HepG2 (cell line): Measurements from ENCODE around the gene FILIP1. TPM values are rescaled to one million over a fixed set of nuclear protein-coding genes. Genes with fewer than 3 reads are reported as not detected.

ENCODE experiments used
- ATAC-seq: fragments of 200-7000 bp; cut with Tn5 transposase; 3 replicates; pipeline ENCODE4 v1.9.1; 2020; ENCODE audit warnings: mild to moderate bottlenecking, moderate library complexity
- BruUV-seq: library from RNA; stranded (reverse); fragments of 400-500 nt; replicated peaks from 2 replicates; lab custom pipeline; 2021; lab: Mats Ljungman, UMichigan
- CTCF ChIA-PET: fragments of 300-600 bp; formaldehyde crosslinking; extraction: SDS; loops from one replicate; lab custom pipeline; 2021; ENCODE audit warnings: low total read pairs, inconsistent platforms, low intra/inter-chr PET ratio; lab: Yijun Ruan, JAX
- POLR2A ChIA-PET: fragments of 350-600 bp; sonication (Branson Sonifier 250); formaldehyde crosslinking; loops from one replicate; lab custom pipeline; 2020; ENCODE audit warnings: antibody characterized with exemption, inconsistent platforms; lab: Yijun Ruan, JAX
- DNase-seq: peaks from one replicate; pipeline ENCODE4 v3.0.0-alpha.2; 2015; ENCODE audit warnings: low spot score
- FAIRE-seq: peaks from 3 replicates; lab custom pipeline; 2011; peaks lifted over from hg19 to GRCh38; lab: Jason Lieb, UNC
- H2AFZ ChIP-seq: one replicate; pipeline ENCODE4 v1.6.1; 2011; ENCODE audit warnings: low read length, inconsistent platforms
- H3K27ac ChIP-seq: fragments of 300-600 bp; 3 replicates; pipeline ENCODE4 v1.8.0; 2011; ENCODE audit warnings: mixed run types, mild to moderate bottlenecking, mixed read lengths, low read length, inconsistent platforms; ENCODE audit not compliant: insufficient read depth; ENCODE audit errors: extremely low read length
- H3K27me3 ChIP-seq, 2 experiments: fragments of 200-600 bp in 1 of 2; 2 replicates in 1 of 2; 3 replicates in 1 of 2; pipeline versions ENCODE4 v1.6.0 to v1.8.0; 2011; ENCODE audit warnings: low read length in 2 of 2, mild to moderate bottlenecking in 2 of 2, moderate library complexity in 2 of 2, inconsistent platforms in 1 of 2; ENCODE audit not compliant: insufficient read depth in 2 of 2, control insufficient read depth in 1 of 2
- H3K36me3 ChIP-seq, 2 experiments: fragments of 200-600 bp in 1 of 2; replicated peaks in 1 of 2; 2 replicates in 1 of 2; 3 replicates in 1 of 2; pipeline versions ENCODE4 v1.5.1 to v1.8.0; 2011; ENCODE audit warnings: low read length in 2 of 2, inconsistent platforms in 1 of 2; ENCODE audit not compliant: insufficient read depth in 2 of 2, control insufficient read depth in 1 of 2
- H3K4me1 ChIP-seq: 2 replicates; pipeline ENCODE4 v1.5.1; 2012; ENCODE audit warnings: low read length, inconsistent platforms; ENCODE audit not compliant: insufficient read depth
- H3K4me2 ChIP-seq: 2 replicates; pipeline ENCODE4 v1.6.0; 2011; ENCODE audit warnings: low read depth, low read length, inconsistent platforms
- H3K4me3 ChIP-seq, 3 experiments: fragments of 200-600 bp in 1 of 3; sonication (generic), shearing (Covaris generic) in 1 of 3; replicated peaks in 1 of 3; 2 replicates each; pipeline ENCODE4 v1.5.1; 2011 to 2016; ENCODE audit warnings: low read length in 3 of 3, inconsistent platforms in 2 of 3, low read depth in 2 of 3, mild to moderate bottlenecking in 2 of 3, control low read depth in 1 of 3, mixed read lengths in 1 of 3; ENCODE audit not compliant: insufficient read depth in 1 of 3
- H3K79me2 ChIP-seq: one replicate; pipeline ENCODE4 v1.6.1; 2011; ENCODE audit warnings: low read length, inconsistent platforms; ENCODE audit not compliant: insufficient read depth
- H3K9ac ChIP-seq: 2 replicates; pipeline ENCODE4 v1.6.0; 2011; ENCODE audit warnings: mild to moderate bottlenecking, low read depth, low read length, inconsistent platforms; ENCODE audit not compliant: insufficient read depth
- H3K9me3 ChIP-seq: 2 replicates; pipeline ENCODE4 v1.5.1; 2012; ENCODE audit warnings: mild to moderate bottlenecking, low read length
- H4K20me1 ChIP-seq: 2 replicates; pipeline ENCODE4 v1.6.0; 2011; ENCODE audit warnings: inconsistent platforms, mild to moderate bottlenecking, low read length, moderate library complexity; ENCODE audit not compliant: insufficient read depth
- FIP1L1 ChIP-seq: fragments of 200-400 bp; formaldehyde crosslinking; IDR thresholded peaks from 2 replicates; pipeline ENCODE4 v1.6.1; 2018; ENCODE audit warnings: low read depth, mild to moderate bottlenecking, low read length, moderate library complexity, borderline replicate concordance; ENCODE audit not compliant: insufficient read depth
- HOXD1 ChIP-seq: sonication (generic); formaldehyde crosslinking; IDR thresholded peaks from 2 replicates; pipeline ENCODE4 v1.5.0; 2020; ENCODE audit warnings: missing genetic modification reagents
- IKZF1 ChIP-seq: fragments of 450-650 bp; IDR thresholded peaks from 2 replicates; pipeline ENCODE4 v1.7.1; 2016
- IKZF4 ChIP-seq: sonication (generic); formaldehyde crosslinking; IDR thresholded peaks from 2 replicates; pipeline ENCODE4 v1.5.1; 2020; ENCODE audit warnings: borderline replicate concordance, mild to moderate bottlenecking, low read depth, missing genetic modification reagents; ENCODE audit errors: not compliant biosample characterization
- NFE2L2 ChIP-seq: fragments of 150-350 bp; IDR thresholded peaks from 2 replicates; pipeline ENCODE4 v1.6.1; 2014; ENCODE audit warnings: low read length
- RBFOX2 ChIP-seq: fragments of 200-400 bp; formaldehyde crosslinking; IDR thresholded peaks from 2 replicates; pipeline ENCODE4 v1.6.1; 2017; ENCODE audit warnings: low read depth, mild to moderate bottlenecking, low read length
- ZFX ChIP-seq: sonication (generic); formaldehyde crosslinking; IDR thresholded peaks from 2 replicates; pipeline ENCODE4 v1.4.0; 2020; ENCODE audit warnings: mild to moderate bottlenecking, low read depth, missing genetic modification reagents, moderate library complexity
- WGBS: methylation state at CpG from one replicate; pipeline ENCODE4 v1.1.6; 2017; ENCODE audit warnings: low lambda C conversion rate; 5-methylcytosine and 5-hydroxymethylcytosine counted together
- in situ Hi-C: cut with HindIII; loops from 2 replicates; pipeline ENCODE4 v1.10.0; 2017; ENCODE audit warnings: low pct_unique_long_range_greater_than_20kb; ENCODE audit not compliant: extremely low pct_ligation_motif_present
- intact Hi-C: fragments of 100-400 bp; cut with micrococcal nuclease; formaldehyde crosslinking; loops from one replicate; pipeline ENCODE4 v1.10.0; 2022; ENCODE audit not compliant: unreplicated experiment
- polyA plus RNA-seq, 8 experiments: library from polyadenylated mRNA; depleted of rRNA in 3 of 8; stranded (reverse) in 7 of 8; unstranded in 1 of 8; fragments of >200 nt; fragmentation: Illumina TruSeq in 4 of 8; extraction: Trizol in 4 of 8; gene quantifications; 2 replicates each; pipeline versions ENCODE4 v1.2.1 to v1.2.3, GENCODE V29; 2011 to 2016; ENCODE audit warnings: low read depth in 4 of 8, missing spikeins in 1 of 8, mixed read lengths in 1 of 8; ENCODE audit not compliant: insufficient read depth in 1 of 8
- total RNA-seq, 5 experiments: library from RNA; depleted of rRNA; stranded (reverse); fragments of >200 nt; fragmentation: Illumina TruSeq; extraction: Trizol; gene quantifications; 2 replicates each; pipeline ENCODE4 v1.2.3, GENCODE V29; 2016; ENCODE audit warnings: low read depth in 1 of 5
- TF ChIP-seq, protein P1 (sequence below): sonication (generic); formaldehyde crosslinking; IDR thresholded peaks from 2 replicates; pipeline ENCODE4 v1.4.0; 2020; ENCODE audit warnings: mild to moderate bottlenecking, missing genetic modification reagents
- TF ChIP-seq, protein P2 (sequence below): sonication (generic); formaldehyde crosslinking; IDR thresholded peaks from 2 replicates; pipeline ENCODE4 v1.5.1; 2020; ENCODE audit warnings: missing genetic modification reagents, mild to moderate bottlenecking, borderline replicate concordance
- TF ChIP-seq, protein P3 (sequence below): IDR thresholded peaks from 2 replicates; pipeline ENCODE4 v1.6.1; 2016; ENCODE audit warnings: mild to moderate bottlenecking
- TF ChIP-seq, protein P4 (sequence below): sonication (generic); formaldehyde crosslinking; IDR thresholded peaks from 2 replicates; pipeline ENCODE4 v1.5.1; 2020; ENCODE audit warnings: mild to moderate bottlenecking, missing genetic modification reagents, borderline replicate concordance
- TF ChIP-seq, protein P5 (sequence below): sonication (generic); formaldehyde crosslinking; IDR thresholded peaks from 2 replicates; pipeline ENCODE4 v1.4.0; 2020; ENCODE audit warnings: mild to moderate bottlenecking, missing genetic modification reagents, borderline replicate concordance

FILIP1 gene
- total and polyA plus RNA-seq, 2 of the 13 experiments (the other 11 are each of a cell fraction or from before 2014, with no cell fraction given): not detected

DNA sequence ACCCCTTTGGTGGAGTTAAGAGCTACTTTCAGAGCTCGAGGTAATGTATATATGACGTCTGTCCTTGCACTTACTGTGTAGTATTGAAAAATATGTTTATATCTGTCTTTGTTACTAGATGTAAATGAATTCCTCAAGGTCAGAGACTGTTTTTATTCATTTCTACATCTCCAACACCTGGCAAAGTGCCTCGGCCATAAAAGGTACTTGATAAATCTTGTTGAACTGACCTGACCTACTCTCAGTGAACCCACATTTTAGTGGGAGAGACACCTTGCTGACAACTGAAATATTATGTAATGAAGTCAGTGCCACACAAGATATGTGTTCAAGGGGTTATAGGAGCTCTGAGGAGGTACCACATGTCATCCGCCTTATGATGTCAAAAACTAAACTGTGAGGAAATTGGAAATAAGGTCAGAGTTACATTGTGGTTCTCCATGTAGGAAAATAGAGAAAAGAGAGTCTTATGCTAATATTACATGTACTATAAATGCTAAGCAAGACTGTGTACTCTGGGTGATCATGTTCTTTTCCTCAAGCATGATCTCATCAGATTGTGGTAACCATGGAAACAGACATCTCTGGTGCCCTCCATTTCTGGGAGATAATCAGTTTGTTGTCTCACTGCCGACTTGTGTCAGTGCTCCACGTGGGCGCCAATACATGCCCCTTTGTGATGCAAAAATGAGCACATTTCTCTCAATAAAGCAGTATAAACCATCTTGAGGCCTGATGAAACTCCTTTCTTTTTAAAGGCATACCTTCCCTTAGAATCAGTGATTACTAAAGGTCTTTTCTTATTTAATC, 203.3 kb downstream of the FILIP1 start:
- no TSS peak for BruUV-seq
- DNase-seq (no peak), ATAC-seq (no peak), FAIRE-seq (no peak)
- ChIA-PET CTCF (no interaction called here), POLR2A (no interaction called here)
- Histone ChIP-seq H4K20me1 (no peaks in the 10 kb centered on the region), H3K79me2 (peaks cover 3% of the 10 kb centered on the region), H3K4me1 (peaks cover 23% of the 10 kb centered on the region), H3K36me3 (no peaks in the 10 kb centered on the region), H3K9me3 (no peaks in the 10 kb centered on the region), H3K9ac (no peak overlapping the region), H3K4me2 (no peak overlapping the region), H3K4me3 (no peak overlapping the region), H3K27me3 (no peaks in the 10 kb centered on the region), H3K27ac (no peak overlapping the region), H2AFZ (no peak overlapping the region)
- intact Hi-C loops: no loop called here
- WGBS: 96% methylated on average over 7 of the region's 7 CpGs
- in situ Hi-C loops: no loop called here
- no peak for TF ChIP-seq NFE2L2
- no peak for TF ChIP-seq HOXD1 (CRISPR knock-in tag)
- no peak for TF ChIP-seq FIP1L1
- TF ChIP-seq IKZF4 (CRISPR knock-in tag): no peak
- TF ChIP-seq ZFX (CRISPR knock-in tag): no peak
- TF ChIP-seq, protein P1, sequence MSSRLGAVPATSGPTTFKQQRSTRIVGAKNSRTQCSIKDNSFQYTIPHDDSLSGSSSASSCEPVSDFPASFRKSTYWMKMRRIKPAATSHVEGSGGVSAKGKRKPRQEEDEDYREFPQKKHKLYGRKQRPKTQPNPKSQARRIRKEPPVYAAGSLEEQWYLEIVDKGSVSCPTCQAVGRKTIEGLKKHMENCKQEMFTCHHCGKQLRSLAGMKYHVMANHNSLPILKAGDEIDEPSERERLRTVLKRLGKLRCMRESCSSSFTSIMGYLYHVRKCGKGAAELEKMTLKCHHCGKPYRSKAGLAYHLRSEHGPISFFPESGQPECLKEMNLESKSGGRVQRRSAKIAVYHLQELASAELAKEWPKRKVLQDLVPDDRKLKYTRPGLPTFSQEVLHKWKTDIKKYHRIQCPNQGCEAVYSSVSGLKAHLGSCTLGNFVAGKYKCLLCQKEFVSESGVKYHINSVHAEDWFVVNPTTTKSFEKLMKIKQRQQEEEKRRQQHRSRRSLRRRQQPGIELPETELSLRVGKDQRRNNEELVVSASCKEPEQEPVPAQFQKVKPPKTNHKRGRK (CRISPR knock-in tag): no peak
- TF ChIP-seq, protein P2, sequence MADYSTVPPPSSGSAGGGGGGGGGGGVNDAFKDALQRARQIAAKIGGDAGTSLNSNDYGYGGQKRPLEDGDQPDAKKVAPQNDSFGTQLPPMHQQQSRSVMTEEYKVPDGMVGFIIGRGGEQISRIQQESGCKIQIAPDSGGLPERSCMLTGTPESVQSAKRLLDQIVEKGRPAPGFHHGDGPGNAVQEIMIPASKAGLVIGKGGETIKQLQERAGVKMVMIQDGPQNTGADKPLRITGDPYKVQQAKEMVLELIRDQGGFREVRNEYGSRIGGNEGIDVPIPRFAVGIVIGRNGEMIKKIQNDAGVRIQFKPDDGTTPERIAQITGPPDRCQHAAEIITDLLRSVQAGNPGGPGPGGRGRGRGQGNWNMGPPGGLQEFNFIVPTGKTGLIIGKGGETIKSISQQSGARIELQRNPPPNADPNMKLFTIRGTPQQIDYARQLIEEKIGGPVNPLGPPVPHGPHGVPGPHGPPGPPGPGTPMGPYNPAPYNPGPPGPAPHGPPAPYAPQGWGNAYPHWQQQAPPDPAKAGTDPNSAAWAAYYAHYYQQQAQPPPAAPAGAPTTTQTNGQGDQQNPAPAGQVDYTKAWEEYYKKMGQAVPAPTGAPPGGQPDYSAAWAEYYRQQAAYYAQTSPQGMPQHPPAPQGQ (CRISPR knock-in tag): no peak
- TF ChIP-seq, protein P3, sequence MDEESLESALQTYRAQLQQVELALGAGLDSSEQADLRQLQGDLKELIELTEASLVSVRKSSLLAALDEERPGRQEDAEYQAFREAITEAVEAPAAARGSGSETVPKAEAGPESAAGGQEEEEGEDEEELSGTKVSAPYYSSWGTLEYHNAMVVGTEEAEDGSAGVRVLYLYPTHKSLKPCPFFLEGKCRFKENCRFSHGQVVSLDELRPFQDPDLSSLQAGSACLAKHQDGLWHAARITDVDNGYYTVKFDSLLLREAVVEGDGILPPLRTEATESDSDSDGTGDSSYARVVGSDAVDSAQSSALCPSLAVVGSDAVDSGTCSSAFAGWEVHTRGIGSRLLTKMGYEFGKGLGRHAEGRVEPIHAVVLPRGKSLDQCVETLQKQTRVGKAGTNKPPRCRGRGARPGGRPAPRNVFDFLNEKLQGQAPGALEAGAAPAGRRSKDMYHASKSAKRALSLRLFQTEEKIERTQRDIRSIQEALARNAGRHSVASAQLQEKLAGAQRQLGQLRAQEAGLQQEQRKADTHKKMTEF (CRISPR knock-in tag): no peak
- TF ChIP-seq, protein P4, sequence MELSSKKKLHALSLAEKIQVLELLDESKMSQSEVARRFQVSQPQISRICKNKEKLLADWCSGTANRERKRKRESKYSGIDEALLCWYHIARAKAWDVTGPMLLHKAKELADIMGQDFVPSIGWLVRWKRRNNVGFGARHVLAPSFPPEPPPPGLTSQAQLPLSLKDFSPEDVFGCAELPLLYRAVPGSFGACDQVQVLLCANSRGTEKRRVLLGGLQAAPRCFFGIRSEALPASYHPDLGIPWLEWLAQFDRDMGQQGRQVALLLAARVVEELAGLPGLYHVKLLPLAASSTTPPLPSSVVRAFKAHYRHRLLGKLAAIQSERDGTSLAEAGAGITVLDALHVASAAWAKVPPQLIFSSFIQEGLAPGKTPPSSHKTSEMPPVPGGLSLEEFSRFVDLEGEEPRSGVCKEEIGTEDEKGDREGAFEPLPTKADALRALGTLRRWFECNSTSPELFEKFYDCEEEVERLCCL (CRISPR knock-in tag): no peak
- TF ChIP-seq, protein P5, sequence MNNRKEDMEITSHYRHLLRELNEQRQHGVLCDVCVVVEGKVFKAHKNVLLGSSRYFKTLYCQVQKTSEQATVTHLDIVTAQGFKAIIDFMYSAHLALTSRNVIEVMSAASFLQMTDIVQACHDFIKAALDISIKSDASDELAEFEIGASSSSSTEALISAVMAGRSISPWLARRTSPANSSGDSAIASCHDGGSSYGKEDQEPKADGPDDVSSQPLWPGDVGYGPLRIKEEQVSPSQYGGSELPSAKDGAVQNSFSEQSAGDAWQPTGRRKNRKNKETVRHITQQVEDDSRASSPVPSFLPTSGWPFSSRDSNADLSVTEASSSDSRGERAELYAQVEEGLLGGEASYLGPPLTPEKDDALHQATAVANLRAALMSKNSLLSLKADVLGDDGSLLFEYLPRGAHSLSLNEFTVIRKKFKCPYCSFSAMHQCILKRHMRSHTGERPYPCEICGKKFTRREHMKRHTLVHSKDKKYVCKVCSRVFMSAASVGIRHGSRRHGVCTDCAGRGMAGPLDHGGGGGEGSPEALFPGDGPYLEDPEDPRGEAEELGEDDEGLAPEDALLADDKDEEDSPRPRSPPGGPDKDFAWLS: no peak
- no peak for TF ChIP-seq RBFOX2
- TF ChIP-seq IKZF1: no peak
